CD4-positive, alpha-beta memory T cell (primary cell): ENCODE data around the gene STK25. TPM values are rescaled to one million over a fixed set of nuclear protein-coding genes. Genes with fewer than 3 reads are reported as not detected.
A peak's percentile ranks its signal among the peaks of the same experiment; 100 is the strongest.

ENCODE experiments used
- CTCF ChIA-PET: fragments of 350-600 bp; sonication (Branson Sonifier 250); formaldehyde crosslinking; loops from one replicate; lab custom pipeline; 2021; ENCODE audit warnings: inconsistent platforms; ENCODE audit not compliant: partially characterized antibody; lab: Charles Lee
- POLR2A ChIA-PET: fragments of 350-600 bp; sonication (Branson Sonifier 250); formaldehyde crosslinking; loops from one replicate; lab custom pipeline; 2021; ENCODE audit not compliant: partially characterized antibody; lab: Charles Lee
- DNase-seq, 5 donors: peaks; one replicate each; pipeline versions ENCODE4 v3.0.0 to v3.0.0-alpha.2; 2020 to 2022; ENCODE audit warnings: mixed read lengths in 1 of 5
- H3K27ac ChIP-seq: one replicate; pipeline ENCODE4 v1.7.0; 2013; ENCODE audit warnings: low read depth, low read length
- H3K27me3 ChIP-seq: 2 replicates; pipeline ENCODE4 v1.7.0; 2013; ENCODE audit warnings: mild to moderate bottlenecking, low read length, moderate library complexity; ENCODE audit not compliant: insufficient read depth
- H3K36me3 ChIP-seq: 2 replicates; pipeline ENCODE4 v1.7.0; 2013; ENCODE audit warnings: mild to moderate bottlenecking, low read length, moderate library complexity; ENCODE audit not compliant: insufficient read depth
- H3K4me1 ChIP-seq: 2 replicates; pipeline ENCODE4 v1.7.0; 2013; ENCODE audit warnings: mild to moderate bottlenecking, low read length, moderate library complexity; ENCODE audit not compliant: insufficient read depth
- H3K4me3 ChIP-seq, 2 donors: one replicate each; pipeline ENCODE4 v1.7.0; 2013; ENCODE audit warnings: low read length in 2 of 2, mild to moderate bottlenecking in 1 of 2
- H3K9me3 ChIP-seq, 2 donors: one replicate each; pipeline ENCODE4 v1.7.0; 2013; ENCODE audit warnings: low read length in 2 of 2, control low read depth in 1 of 2; ENCODE audit not compliant: control insufficient read depth in 1 of 2
- H3K27ac Mint-ChIP-seq, 7 donors: one replicate each; pipeline ENCODE4 v1.8.0; 2020 to 2021; ENCODE audit warnings: mixed read lengths in 7 of 7, mild to moderate bottlenecking in 6 of 7, inconsistent platforms in 3 of 7, moderate library complexity in 3 of 7
- H3K27me3 Mint-ChIP-seq, 2 donors: one replicate each; pipeline ENCODE4 v1.8.0; 2020 to 2021; ENCODE audit warnings: mixed read lengths in 2 of 2
- H3K36me3 Mint-ChIP-seq, 2 donors: one replicate each; pipeline ENCODE4 v1.8.0; 2020 to 2021; ENCODE audit warnings: mixed read lengths in 2 of 2, inconsistent platforms in 1 of 2, mild to moderate bottlenecking in 1 of 2
- H3K4me1 Mint-ChIP-seq, 4 donors: one replicate each; pipeline ENCODE4 v1.8.0; 2020 to 2021; ENCODE audit warnings: mixed read lengths in 4 of 4, mild to moderate bottlenecking in 1 of 4
- H3K4me3 Mint-ChIP-seq, 8 donors: one replicate each; pipeline ENCODE4 v1.8.0; 2020 to 2021; ENCODE audit warnings: mixed read lengths in 8 of 8, mild to moderate bottlenecking in 7 of 8, moderate library complexity in 6 of 8, inconsistent platforms in 3 of 8
- H3K9me3 Mint-ChIP-seq, 8 donors: one replicate each; pipeline ENCODE4 v1.8.0; 2020 to 2021; ENCODE audit warnings: mixed read lengths in 8 of 8, mild to moderate bottlenecking in 5 of 8, inconsistent platforms in 3 of 8, moderate library complexity in 1 of 8
- intact Hi-C: fragments of 100-400 bp; cut with micrococcal nuclease; formaldehyde crosslinking; loops from one replicate; pipeline ENCODE4 v1.15.1; 2023
- microRNA-seq: library from miRNA; unstranded; fragments of <30 nt; microRNA quantifications from one replicate; pipeline ENCODE4 v1.2.0, GENCODE V29; 2021; ENCODE audit warnings: borderline replicate concordance, borderline number of aligned reads, borderline microRNAs expressed, mixed read lengths
- polyA plus RNA-seq, 2 donors: library from polyadenylated mRNA; unstranded; fragments of 300-500 nt; fragmentation: Illumina TruSeq; gene quantifications; one replicate each; pipeline ENCODE4 v1.2.3, GENCODE V29; 2021
- total RNA-seq, 2 experiments: library from RNA; stranded (reverse); gene quantifications; one replicate each; pipeline ENCODE4 v1.2.3, GENCODE V29; 2021

The STK25 gene
- total and polyA plus RNA-seq, 4 experiments from 2014 or later: 88.6 to 182 (median 134) TPM

DNA sequence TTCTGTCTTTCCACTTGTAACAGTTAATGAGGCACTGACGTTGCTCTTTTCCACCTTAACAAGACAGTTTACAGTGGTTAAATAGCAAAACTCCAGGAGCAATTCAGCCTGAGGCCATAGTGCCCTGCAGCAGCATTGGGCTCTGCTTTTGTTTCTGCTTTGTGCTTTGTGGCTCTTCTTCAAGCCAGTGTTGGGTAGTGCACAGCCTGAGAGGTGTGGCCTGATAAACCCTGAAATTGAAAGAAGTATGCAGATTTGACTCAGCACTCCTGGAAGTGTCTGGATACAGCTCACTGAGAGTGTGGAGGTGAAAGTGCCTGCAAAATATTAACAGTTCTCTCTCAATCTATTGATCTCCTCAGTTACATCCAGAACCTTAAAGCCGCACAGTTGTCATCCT is 63.0 kb downstream of the STK25 start:
- ChIA-PET POLR2A (no interaction called here), CTCF (no interaction called here)
- no peak overlapping the region for H3K4me3 ChIP-seq
- Mint-ChIP-seq H3K27me3 (peaks cover 20 to 38% of the 10 kb centered on the region in 2 donors), H3K9me3 (peaks cover 0 to 2% (median 0%) of the 10 kb centered on the region in 8 donors), H3K27ac (no peak overlapping the region), H3K4me3 (peak overlapping the region in 1 of 8 donors; percentile 49), H3K36me3 (peaks cover 3 to 10% of the 10 kb centered on the region in 2 donors), H3K4me1 (peaks cover 8 to 28% (median 20%) of the 10 kb centered on the region in 4 donors)
- H3K27me3 ChIP-seq: peaks cover 42% of the 10 kb centered on the region
- H3K27ac ChIP-seq: no peak overlapping the region
- intact Hi-C loops: no loop called here
- no peaks in the 10 kb centered on the region for H3K9me3 ChIP-seq
- H3K4me1 ChIP-seq: peaks cover 24% of the 10 kb centered on the region
- H3K36me3 ChIP-seq: no peaks in the 10 kb centered on the region
- no peak for DNase-seq

GRCh38 chr2:241443486-241444223 is 64.7 kb downstream of the STK25 start:
- Histone ChIP-seq H3K27me3 (peaks cover 42% of the 10 kb centered on the region), H3K9me3 (no peaks in the 10 kb centered on the region), H3K36me3 (no peaks in the 10 kb centered on the region), H3K4me3 (no peak overlapping the region), H3K4me1 (peaks cover 24% of the 10 kb centered on the region), H3K27ac (no peak overlapping the region)
- DNase-seq: peak; percentile 90 to 96 (median 94)
- Mint-ChIP-seq H3K4me1 (peaks cover 8 to 28% (median 20%) of the 10 kb centered on the region in 4 donors), H3K27me3 (peaks cover 20 to 39% of the 10 kb centered on the region in 2 donors), H3K4me3 (peak overlapping the region; percentile 2 to 77 (median 44)), H3K36me3 (peaks cover 5 to 10% of the 10 kb centered on the region in 2 donors), H3K27ac (peak overlapping the region in 6 of 7 donors; percentile 2 to 90 (median 71)), H3K9me3 (peaks cover 0 to 2% (median 0%) of the 10 kb centered on the region in 8 donors)
- ChIA-PET POLR2A (interaction anchor here (0.6 to 2.5 kb wide), 5 partner anchors 8 to 1164 kb away, joined by 3 to 7 read pairs (median 3); partner anchors contain the start of genes HDLBP, SEPTIN2 and STK25), CTCF (interaction anchor here (0.6 kb wide), 1 partner anchor 364 kb away, joined by 3 read pairs; no protein-coding TSS in a partner anchor)
- intact Hi-C loops: loop anchor here (2.0 kb wide), 1 partner anchor 65 kb away; the partner anchor contains the start of gene STK25

Small RNA genes lying within 50 kb of the gene (microRNA-seq; reads per million reads assigned to microRNA genes)
- gene MIR3133: not detected

Other genes with a start within 250 kb of the STK25 start
- 100 to 1,000 TPM; 166 to 183 TPM for gene HDLBP, start 192.9 kb downstream of the STK25 start, total RNA-seq
- 10 to 100 TPM; 24.7 to 82.3 TPM for gene HDLBP, start 192.9 kb downstream of the STK25 start, polyA plus RNA-seq
- 100 to 1,000 TPM; 332 to 362 TPM for gene SEPTIN2, start 192.7 kb downstream of the STK25 start, total RNA-seq
- 100 to 1,000 TPM; 187 to 249 TPM for gene SEPTIN2, start 192.7 kb downstream of the STK25 start, polyA plus RNA-seq
- gene FARP2, start 152.3 kb downstream of the STK25 start, total RNA-seq: 10 to 100 TPM; 17.2 to 21.8 TPM
- gene FARP2, start 152.3 kb downstream of the STK25 start, polyA plus RNA-seq: 1 to 10 TPM; 3.9 to 5.5 TPM
- not detected for gene BOK, start 50.2 kb upstream of the STK25 start, total RNA-seq
- not detected for gene BOK, start 50.2 kb upstream of the STK25 start, polyA plus RNA-seq
- 10 to 100 TPM; 27.8 to 28.2 TPM for gene THAP4, start 128.6 kb upstream of the STK25 start, total RNA-seq
- 10 to 100 TPM; 31.7 to 42.9 TPM for gene THAP4, start 128.6 kb upstream of the STK25 start, polyA plus RNA-seq
- gene ATG4B, start 129.1 kb upstream of the STK25 start, total RNA-seq: 10 to 100 TPM; 87.7 to 96.9 TPM
- gene ATG4B, start 129.1 kb upstream of the STK25 start, polyA plus RNA-seq: 10 to 100 TPM; 49.2 to 58.4 TPM
- gene DTYMK, start 178.2 kb upstream of the STK25 start, total RNA-seq: 10 to 100 TPM; 18.8 TPM
- gene DTYMK, start 178.2 kb upstream of the STK25 start, polyA plus RNA-seq: 10 to 100 TPM; 29.4 to 50.3 TPM
- gene ING5, start 193.5 kb upstream of the STK25 start, total RNA-seq: 10 to 100 TPM; 98.9 to 99.5 TPM
- gene ING5, start 193.5 kb upstream of the STK25 start, polyA plus RNA-seq: 10 to 100 TPM; 19.3 to 31.7 TPM
- gene D2HGDH, start 226.0 kb upstream of the STK25 start, total RNA-seq: 10 to 100 TPM; 48.7 to 53.9 TPM
- 1 to 10 TPM in 1 of 2 donors, under 1 TPM in 1; 0.93 to 5.9 TPM for gene D2HGDH, start 226.0 kb upstream of the STK25 start, polyA plus RNA-seq